WERI-Rb-1 (cell line): ENCODE results near the gene KIF5A.

ENCODE experiments used
- DNase-seq: peaks from one replicate; pipeline ENCODE4 v3.0.0-alpha.2; 2020
- H3K27ac ChIP-seq: fragments of 250-450 bp; sonication (Bioruptor Pico); 2 replicates; pipeline ENCODE4 v1.5.1; 2020; ENCODE audit warnings: mild to moderate bottlenecking, moderate library complexity
- H3K27me3 ChIP-seq: fragments of 250-450 bp; sonication (Bioruptor Pico); 2 replicates; pipeline ENCODE4 v1.5.1; 2021; ENCODE audit warnings: mild to moderate bottlenecking, low read depth, moderate library complexity; ENCODE audit not compliant: insufficient read depth, severe bottlenecking
- H3K36me3 ChIP-seq: fragments of 250-450 bp; sonication (Bioruptor Pico); 2 replicates; pipeline ENCODE4 v1.5.1; 2020; ENCODE audit warnings: mild to moderate bottlenecking, moderate library complexity
- H3K4me3 ChIP-seq: 2 replicates; pipeline ENCODE4 v1.5.1; 2011; ENCODE audit warnings: low read depth, mild to moderate bottlenecking, control low read depth, low read length
- H3K9me3 ChIP-seq: fragments of 250-450 bp; sonication (Bioruptor Pico); 2 replicates; pipeline ENCODE4 v1.5.1; 2021; ENCODE audit warnings: mild to moderate bottlenecking, moderate library complexity; ENCODE audit not compliant: severe bottlenecking
- TF ChIP-seq, protein P1 (sequence below): IDR thresholded peaks from 2 replicates; pipeline ENCODE4 v1.5.1; 2011; ENCODE audit warnings: low read depth, mild to moderate bottlenecking, control low read depth, inconsistent platforms, low read length

KIF5A gene

DNA sequence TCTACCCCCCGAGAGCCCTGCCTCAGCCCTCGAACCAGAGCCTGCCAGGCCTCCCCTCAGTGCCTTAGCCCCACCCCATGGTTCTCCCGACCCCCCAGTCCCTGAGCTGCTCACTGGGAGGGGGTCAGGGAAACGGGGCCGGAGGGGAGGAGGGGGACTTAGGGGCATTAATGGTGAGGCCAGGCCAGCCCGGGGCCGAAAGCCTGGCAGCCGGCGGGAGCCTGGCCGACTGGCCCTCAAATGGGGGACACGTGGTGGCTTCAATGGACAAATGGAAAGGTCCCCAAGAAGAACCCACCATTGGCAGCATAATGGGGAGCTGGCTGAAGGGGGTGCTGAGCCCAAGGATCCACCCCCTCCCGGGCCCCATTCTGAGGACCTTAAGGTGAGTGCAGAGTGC lies 21.7 kb upstream of the KIF5A start:
- Histone ChIP-seq H3K4me3 (no peak overlapping the region), H3K27ac (no peak overlapping the region)

DNA sequence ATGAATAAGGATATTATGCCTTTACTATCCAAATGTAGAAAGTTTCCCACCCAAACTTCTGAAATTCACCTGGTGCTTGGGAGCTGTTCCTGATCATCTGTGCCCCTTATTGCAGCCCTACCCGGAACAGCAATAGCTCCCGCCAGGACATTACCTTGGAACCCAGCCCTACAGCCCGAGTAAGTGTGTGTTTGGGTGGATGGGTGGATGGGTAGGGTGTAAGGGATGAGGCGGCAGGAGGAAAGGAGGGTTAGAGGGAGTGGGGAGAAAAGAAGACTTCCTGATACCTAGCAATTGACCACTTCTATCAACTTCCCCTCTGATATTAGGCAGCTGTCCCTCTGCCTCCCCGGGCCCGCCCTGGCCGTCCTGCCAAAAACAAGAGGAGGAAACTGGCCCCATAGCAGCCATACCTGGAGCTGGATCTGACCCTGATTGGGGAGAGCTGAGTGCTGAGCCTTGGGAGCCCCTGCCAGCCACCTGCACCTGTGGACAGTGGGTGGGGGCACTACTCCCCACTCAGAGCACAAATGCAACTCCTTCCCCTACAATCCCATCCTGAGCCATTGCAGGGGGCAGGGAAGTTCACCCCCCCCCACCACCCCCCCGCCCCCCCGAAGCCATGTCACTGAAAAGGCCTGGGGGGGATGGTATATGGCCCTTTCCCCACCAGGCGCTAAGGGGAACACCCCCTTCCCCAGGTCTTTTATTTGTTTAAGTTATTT lies 20.9 kb upstream of the KIF5A start:
- TF ChIP-seq, protein P1, sequence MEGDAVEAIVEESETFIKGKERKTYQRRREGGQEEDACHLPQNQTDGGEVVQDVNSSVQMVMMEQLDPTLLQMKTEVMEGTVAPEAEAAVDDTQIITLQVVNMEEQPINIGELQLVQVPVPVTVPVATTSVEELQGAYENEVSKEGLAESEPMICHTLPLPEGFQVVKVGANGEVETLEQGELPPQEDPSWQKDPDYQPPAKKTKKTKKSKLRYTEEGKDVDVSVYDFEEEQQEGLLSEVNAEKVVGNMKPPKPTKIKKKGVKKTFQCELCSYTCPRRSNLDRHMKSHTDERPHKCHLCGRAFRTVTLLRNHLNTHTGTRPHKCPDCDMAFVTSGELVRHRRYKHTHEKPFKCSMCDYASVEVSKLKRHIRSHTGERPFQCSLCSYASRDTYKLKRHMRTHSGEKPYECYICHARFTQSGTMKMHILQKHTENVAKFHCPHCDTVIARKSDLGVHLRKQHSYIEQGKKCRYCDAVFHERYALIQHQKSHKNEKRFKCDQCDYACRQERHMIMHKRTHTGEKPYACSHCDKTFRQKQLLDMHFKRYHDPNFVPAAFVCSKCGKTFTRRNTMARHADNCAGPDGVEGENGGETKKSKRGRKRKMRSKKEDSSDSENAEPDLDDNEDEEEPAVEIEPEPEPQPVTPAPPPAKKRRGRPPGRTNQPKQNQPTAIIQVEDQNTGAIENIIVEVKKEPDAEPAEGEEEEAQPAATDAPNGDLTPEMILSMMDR: no peak
- H3K27me3 ChIP-seq: no peaks in the 10 kb centered on the region
- no peak for DNase-seq
- no peak overlapping the region for H3K27ac ChIP-seq
- H3K36me3 ChIP-seq: peaks cover 92% of the 10 kb centered on the region
- no peak overlapping the region for H3K4me3 ChIP-seq
- H3K9me3 ChIP-seq: no peaks in the 10 kb centered on the region

More for the DNA sequence above, 21.7 kb upstream of the KIF5A start:
- H3K9me3 ChIP-seq: no peaks in the 10 kb centered on the region
- TF ChIP-seq, protein P1: no peak
- no peaks in the 10 kb centered on the region for H3K27me3 ChIP-seq
- peaks cover 89% of the 10 kb centered on the region for H3K36me3 ChIP-seq
- DNase-seq: no peak

DNA sequence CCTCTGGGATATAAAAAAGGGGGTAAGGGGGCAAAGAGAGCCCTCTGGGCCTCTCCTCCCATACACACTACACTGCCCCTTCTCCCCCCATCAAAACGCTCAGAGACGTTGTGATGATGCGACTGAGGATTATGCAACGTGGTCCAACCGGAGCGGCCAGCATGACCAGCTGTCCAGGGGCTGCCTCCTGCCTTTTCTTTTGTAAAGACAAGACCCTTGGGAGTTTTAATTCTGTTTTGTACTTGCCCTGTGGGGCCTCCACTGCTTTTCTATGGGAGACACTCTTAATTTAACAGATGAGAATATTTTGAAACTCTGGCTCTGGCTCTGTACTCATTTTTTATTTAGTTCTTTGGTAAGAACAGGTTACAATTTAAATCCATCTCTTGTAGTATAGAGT lies 20.0 kb upstream of the KIF5A start:
- TF ChIP-seq, protein P1: no peak
- Histone ChIP-seq H3K27ac (peak overlapping the region; percentile 27), H3K9me3 (no peaks in the 10 kb centered on the region), H3K4me3 (no peak overlapping the region), H3K36me3 (peaks cover 92% of the 10 kb centered on the region), H3K27me3 (no peaks in the 10 kb centered on the region)
- peak; percentile 44 for DNase-seq

DNA sequence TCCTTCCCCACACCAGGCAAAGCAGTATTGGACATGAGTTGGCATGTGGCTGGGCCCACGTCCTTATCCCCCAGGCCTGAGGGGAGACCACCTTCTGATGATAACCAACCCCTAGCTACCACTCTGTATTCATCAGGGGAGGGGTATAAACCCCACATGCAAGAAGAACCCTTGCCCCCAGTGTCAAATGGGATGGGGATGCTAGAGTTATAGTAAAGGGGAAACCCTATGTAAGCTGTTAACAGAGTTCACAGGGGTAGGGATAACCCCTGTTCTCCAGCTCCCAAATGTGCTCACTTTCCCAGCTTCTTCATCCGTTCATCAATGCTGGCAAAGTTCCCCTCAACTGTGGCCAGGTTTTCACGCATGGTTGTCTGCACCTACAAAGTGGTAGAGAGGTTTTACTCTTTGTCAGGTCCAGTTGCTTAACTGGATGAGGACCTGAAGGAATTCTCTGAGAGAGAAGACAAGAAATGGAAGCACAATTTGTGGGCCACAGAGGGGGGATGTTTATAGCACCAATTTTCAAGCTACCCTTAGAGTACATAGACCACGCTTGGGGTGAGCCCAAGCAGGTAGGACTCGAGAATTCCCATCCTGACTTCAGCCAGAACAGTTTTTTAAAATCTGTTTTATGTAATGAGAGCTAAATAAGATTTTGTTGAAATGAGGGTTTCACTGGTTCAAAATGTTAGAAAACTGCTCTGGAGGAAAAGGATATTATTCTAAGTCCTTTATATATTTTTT lies 19.3 kb upstream of the KIF5A start:
- TF ChIP-seq, protein P1: no peak
- DNase-seq: no peak
- H3K36me3 ChIP-seq: peaks cover 92% of the 10 kb centered on the region

DNA sequence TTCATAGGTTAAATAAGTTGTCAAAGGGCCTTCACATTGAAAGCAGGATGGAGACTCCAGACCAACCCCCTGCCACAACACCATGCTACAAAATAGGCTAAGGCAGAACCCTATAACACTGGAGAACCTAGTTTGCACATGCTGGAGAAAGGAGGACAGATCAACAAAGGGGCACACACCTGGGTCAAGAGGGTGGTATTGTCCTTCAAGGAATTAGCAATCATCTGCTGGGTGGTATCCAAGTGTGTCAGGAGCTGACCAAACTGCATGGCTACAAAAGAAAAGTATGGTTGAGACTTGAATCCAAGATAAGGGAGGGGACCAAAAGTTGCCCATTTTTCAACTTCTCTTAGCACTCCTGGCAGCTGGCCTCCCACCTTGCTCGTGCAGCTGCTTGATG lies 18.0 kb upstream of the KIF5A start:
- Histone ChIP-seq H3K4me3 (no peak overlapping the region), H3K27me3 (no peaks in the 10 kb centered on the region), H3K27ac (no peak overlapping the region; the same call in none of the 2 replicates), H3K36me3 (peaks cover 91% of the 10 kb centered on the region), H3K9me3 (no peaks in the 10 kb centered on the region)
- TF ChIP-seq, protein P1: no peak
- DNase-seq: no peak

More for the DNA sequence above, 19.3 kb upstream of the KIF5A start:
- peak overlapping the region; percentile 27; the same call in 1 of the 2 replicates for H3K27ac ChIP-seq
- no peaks in the 10 kb centered on the region for H3K27me3 ChIP-seq
- no peak overlapping the region for H3K4me3 ChIP-seq
- H3K9me3 ChIP-seq: no peaks in the 10 kb centered on the region
